KMS-11 (cell line): Measurements from ENCODE around the gene MUSTN1.

Experiments
- H2AFZ ChIP-seq: fragments of 200-600 bp; sonication (generic); 2 replicates; pipeline ENCODE4 v1.6.1; 2016; ENCODE audit warnings: antibody characterized with exemption, mixed run types, low read depth
- H3K27ac ChIP-seq: fragments of 200-600 bp; sonication (generic); 2 replicates; pipeline ENCODE4 v1.6.1; 2016; ENCODE audit warnings: mild to moderate bottlenecking, mixed run types
- H3K27me3 ChIP-seq: fragments of 200-600 bp; sonication (generic); 2 replicates; pipeline ENCODE4 v1.6.1; 2017; ENCODE audit warnings: mild to moderate bottlenecking, low read depth, mixed run types, moderate library complexity; ENCODE audit not compliant: insufficient read depth
- H3K36me3 ChIP-seq: fragments of 200-600 bp; sonication (generic); 2 replicates; pipeline ENCODE4 v1.6.1; 2017; ENCODE audit warnings: mild to moderate bottlenecking, mixed run types; ENCODE audit not compliant: insufficient read depth
- H3K4me1 ChIP-seq: fragments of 200-600 bp; sonication (generic); 2 replicates; pipeline ENCODE4 v1.6.1; 2016; ENCODE audit warnings: mild to moderate bottlenecking, low read depth, mixed run types; ENCODE audit not compliant: poor library complexity, severe bottlenecking
- H3K4me2 ChIP-seq: fragments of 200-600 bp; sonication (generic); 2 replicates; pipeline ENCODE4 v1.7.0; 2016; ENCODE audit warnings: mild to moderate bottlenecking, mixed run types
- H3K4me3 ChIP-seq: fragments of 200-600 bp; sonication (generic); IDR thresholded peaks from 2 replicates; pipeline ENCODE4 v1.6.1; 2017; ENCODE audit warnings: low read depth, low read length, mixed read lengths; ENCODE audit not compliant: insufficient read depth
- H3K79me2 ChIP-seq: fragments of 200-600 bp; sonication (generic); 2 replicates; pipeline ENCODE4 v1.6.1; 2016; ENCODE audit warnings: low read depth, mixed run types; ENCODE audit not compliant: insufficient read depth
- H3K9ac ChIP-seq: fragments of 200-600 bp; sonication (generic); 2 replicates; pipeline ENCODE4 v1.6.1; 2016; ENCODE audit warnings: mild to moderate bottlenecking, mixed run types
- H4K20me1 ChIP-seq: fragments of 200-600 bp; sonication (generic); 2 replicates; pipeline ENCODE4 v1.6.1; 2016; ENCODE audit warnings: mild to moderate bottlenecking, mixed run types; ENCODE audit not compliant: insufficient read depth
- TF ChIP-seq, protein P1 (sequence below): fragments of 200-600 bp; sonication (generic); conservative IDR thresholded peaks from 2 replicates; pipeline ENCODE4 v1.6.1; 2017; ENCODE audit warnings: low read depth, mild to moderate bottlenecking, antibody characterized with exemption, low read length, moderate library complexity, mixed read lengths

The MUSTN1 gene

DNA sequence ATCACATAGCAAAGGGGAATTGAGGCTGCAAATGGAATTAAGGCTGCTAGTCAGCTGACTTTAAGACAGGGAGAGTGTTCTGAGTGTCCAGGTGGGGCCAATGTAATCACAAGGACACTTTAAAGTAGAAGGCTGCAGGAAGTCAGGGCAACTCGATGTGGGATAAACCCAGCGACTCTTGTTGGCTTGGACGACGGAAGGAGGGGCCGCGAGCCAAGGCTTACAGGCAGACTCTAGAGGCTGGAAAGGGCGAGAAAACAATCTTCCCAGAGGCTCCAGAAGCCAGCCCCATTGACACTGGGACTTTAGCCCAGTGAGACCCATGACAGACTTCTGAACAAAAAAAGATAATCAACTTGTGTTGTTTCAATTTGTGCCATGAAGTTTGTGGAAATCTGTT, 12.9 kb upstream of the MUSTN1 start:
- Histone ChIP-seq H3K27ac (no peak overlapping the region), H3K9ac (no peak overlapping the region), H3K4me2 (no peak overlapping the region), H3K36me3 (no peaks in the 10 kb centered on the region), H3K4me1 (no peaks in the 10 kb centered on the region), H3K4me3 (no peak overlapping the region), H2AFZ (no peak overlapping the region), H3K79me2 (no peaks in the 10 kb centered on the region), H3K27me3 (no peaks in the 10 kb centered on the region), H4K20me1 (no peaks in the 10 kb centered on the region)
- TF ChIP-seq, protein P1, sequence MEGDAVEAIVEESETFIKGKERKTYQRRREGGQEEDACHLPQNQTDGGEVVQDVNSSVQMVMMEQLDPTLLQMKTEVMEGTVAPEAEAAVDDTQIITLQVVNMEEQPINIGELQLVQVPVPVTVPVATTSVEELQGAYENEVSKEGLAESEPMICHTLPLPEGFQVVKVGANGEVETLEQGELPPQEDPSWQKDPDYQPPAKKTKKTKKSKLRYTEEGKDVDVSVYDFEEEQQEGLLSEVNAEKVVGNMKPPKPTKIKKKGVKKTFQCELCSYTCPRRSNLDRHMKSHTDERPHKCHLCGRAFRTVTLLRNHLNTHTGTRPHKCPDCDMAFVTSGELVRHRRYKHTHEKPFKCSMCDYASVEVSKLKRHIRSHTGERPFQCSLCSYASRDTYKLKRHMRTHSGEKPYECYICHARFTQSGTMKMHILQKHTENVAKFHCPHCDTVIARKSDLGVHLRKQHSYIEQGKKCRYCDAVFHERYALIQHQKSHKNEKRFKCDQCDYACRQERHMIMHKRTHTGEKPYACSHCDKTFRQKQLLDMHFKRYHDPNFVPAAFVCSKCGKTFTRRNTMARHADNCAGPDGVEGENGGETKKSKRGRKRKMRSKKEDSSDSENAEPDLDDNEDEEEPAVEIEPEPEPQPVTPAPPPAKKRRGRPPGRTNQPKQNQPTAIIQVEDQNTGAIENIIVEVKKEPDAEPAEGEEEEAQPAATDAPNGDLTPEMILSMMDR, result no peak

DNA sequence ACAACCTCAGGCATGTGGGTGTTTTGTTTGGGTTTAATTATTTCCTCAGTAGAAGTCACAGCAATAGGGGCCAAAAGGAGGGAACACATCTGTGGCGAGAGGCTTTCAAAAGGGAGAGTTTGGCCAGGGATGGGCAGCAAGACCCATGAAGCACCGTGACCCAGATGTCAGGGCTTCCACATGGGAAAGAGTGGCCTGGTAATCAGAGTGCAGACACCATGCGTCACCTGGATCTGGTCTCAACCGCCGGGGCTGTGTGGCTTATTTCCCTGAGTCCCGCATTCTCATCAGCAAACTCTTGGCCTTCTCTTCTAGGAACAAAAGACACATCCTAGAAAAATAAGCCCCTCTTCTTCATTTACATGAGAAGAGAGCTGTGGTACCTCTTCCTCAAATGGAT, 12.4 kb upstream of the MUSTN1 start:
- H3K79me2 ChIP-seq, result no peaks in the 10 kb centered on the region
- H4K20me1 ChIP-seq, result no peaks in the 10 kb centered on the region
- H2AFZ ChIP-seq, result no peak overlapping the region
- H3K36me3 ChIP-seq, result no peaks in the 10 kb centered on the region
- TF ChIP-seq, protein P1, result no peak
- H3K27ac ChIP-seq, result no peak overlapping the region
- no peaks in the 10 kb centered on the region for H3K27me3 ChIP-seq
- H3K9ac ChIP-seq, result no peak overlapping the region
- H3K4me1 ChIP-seq, result no peaks in the 10 kb centered on the region
- H3K4me3 ChIP-seq, result no peak overlapping the region
- no peak overlapping the region for H3K4me2 ChIP-seq

DNA sequence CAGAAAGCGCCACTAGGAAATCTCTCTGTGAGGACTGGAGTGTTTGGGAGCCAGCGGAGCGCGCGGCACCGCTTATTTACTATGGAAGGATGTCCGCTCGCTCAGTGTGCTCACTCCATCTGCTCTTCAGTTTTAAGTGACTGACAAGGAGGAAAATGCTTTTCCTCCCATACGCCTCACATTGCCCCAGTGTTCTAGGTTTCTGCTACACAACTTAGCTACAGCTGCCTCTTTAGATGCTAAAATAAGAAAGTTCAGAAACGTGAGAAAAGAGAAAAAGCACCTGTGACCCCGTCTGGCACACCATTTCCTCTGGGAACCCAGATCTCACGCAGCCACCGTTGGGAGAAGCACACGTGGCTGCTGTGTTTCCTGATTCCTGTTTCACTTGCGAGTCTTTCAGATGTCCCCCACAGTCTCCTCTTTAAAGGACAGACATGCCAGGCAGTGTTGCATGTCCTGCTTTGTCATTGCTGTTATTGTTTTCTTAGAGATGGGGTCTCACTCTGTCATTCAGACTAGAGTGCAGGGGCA, 11.7 kb upstream of the MUSTN1 start:
- Histone ChIP-seq H3K79me2 (no peaks in the 10 kb centered on the region), H3K4me1 (no peaks in the 10 kb centered on the region), H3K4me2 (no peak overlapping the region), H3K27me3 (no peaks in the 10 kb centered on the region), H3K9ac (no peak overlapping the region), H3K4me3 (no peak overlapping the region), H2AFZ (no peak overlapping the region), H3K36me3 (no peaks in the 10 kb centered on the region), H4K20me1 (no peaks in the 10 kb centered on the region), H3K27ac (no peak overlapping the region)
- TF ChIP-seq, protein P1, result no peak

DNA sequence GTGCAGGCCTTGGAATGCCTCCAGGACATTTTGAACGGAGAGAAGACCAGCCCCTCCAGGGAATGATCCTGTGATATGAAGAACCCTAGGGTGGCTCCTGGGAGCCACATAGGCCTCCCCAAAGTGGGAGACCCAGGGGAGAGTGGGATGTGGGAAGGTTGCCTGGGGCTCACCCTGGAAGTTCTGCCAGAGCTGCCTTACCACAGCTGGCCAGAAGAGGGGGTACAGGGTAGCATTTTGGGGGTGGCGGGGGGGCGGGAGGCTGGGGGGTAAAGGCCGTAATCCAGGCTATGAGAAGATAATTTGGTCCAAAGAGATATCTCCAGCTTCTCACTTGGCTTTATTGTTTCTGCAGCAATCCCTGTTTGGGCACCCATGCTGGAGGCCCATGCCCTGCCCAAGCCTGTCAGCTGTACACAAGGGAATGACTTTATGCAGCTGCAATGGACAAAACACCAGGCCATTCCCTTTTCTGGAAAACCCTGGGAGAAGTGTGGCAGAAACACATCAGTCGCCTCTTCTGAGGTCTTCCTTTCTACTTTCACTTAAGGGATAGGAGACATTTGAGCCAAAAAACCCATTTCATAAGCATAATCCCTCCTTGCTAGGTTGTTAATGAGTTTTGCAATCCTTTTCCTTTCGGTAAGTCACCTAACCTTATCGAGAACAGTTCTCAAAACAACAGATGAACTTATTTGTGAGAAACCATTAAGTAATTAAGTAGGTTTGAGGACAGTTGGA, 11.0 kb upstream of the MUSTN1 start:
- H3K4me2 ChIP-seq, result no peak overlapping the region
- H2AFZ ChIP-seq, result no peak overlapping the region
- H3K79me2 ChIP-seq, result no peaks in the 10 kb centered on the region
- no peaks in the 10 kb centered on the region for H3K36me3 ChIP-seq
- no peak overlapping the region for H3K4me3 ChIP-seq
- H4K20me1 ChIP-seq, result no peaks in the 10 kb centered on the region
- H3K4me1 ChIP-seq, result no peaks in the 10 kb centered on the region
- TF ChIP-seq, protein P1, result peak; percentile 55
- no peak overlapping the region for H3K27ac ChIP-seq
- H3K27me3 ChIP-seq, result no peaks in the 10 kb centered on the region
- no peak overlapping the region for H3K9ac ChIP-seq
